Posterior vena cava (tissue), 2 donors: ENCODE data around the gene SUPT3H. TPM values are rescaled to one million over a fixed set of nuclear protein-coding genes. Genes with fewer than 3 reads are reported as not detected.
A peak's percentile ranks its signal among the peaks of the same experiment; 100 is the strongest.
"Not testable (repeated sequence)": the region's sequence is repeated elsewhere in the genome, so short reads cannot be mapped to it uniquely, and the experiment has no call there.

Source experiments
- DNase-seq: peaks from one replicate; pipeline ENCODE4 v3.0.0-alpha.2; 2020; ENCODE audit warnings: low spot score
- intact Hi-C, 2 donors: fragments of 100-400 bp; cut with DNase I; formaldehyde crosslinking; loops; one replicate each; pipeline versions ENCODE4 v1.14.1 to v1.14.2; 2022 to 2023
- total RNA-seq, 2 donors: library from RNA; stranded (reverse); fragmentation: NEBNext Ultra II Directional; extraction: Animal tissue kit (Norgen Biotek cat#: 25700); gene quantifications; one replicate each; pipeline ENCODE4 v1.2.1, GENCODE V29; 2021
- donor health status: DM: yes; HTN: yes; CAD: no.
- donor health status: DM: yes; HTN: yes; CAD: no.

SUPT3H gene
- total RNA-seq, 2 donors from 2014 or later, result 7.9 to 10.3 TPM

- intact Hi-C loops, result no loop called here
- DNase-seq, result no peak
Measured at GRCh38 chr6:45344900-45345299, 32.8 kb downstream of the SUPT3H start.

DNA sequence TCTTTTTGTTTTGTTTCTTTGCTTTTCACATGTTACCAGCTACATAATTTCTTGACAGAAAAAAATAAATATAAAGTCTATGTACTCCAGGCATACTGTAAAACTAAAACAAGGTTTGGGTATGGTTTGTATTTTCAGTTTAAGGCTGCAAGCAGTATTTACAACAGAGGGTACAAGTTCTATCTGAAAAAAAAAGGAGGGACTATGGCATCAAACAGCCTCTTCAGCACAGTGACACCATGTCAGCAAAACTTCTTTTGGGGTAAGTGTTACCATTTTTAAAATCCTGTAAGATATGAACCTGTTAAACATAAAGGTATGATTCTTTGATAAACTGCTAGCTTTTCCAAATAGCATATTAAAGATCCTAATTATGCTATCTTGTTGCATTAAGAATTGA lies 49.2 kb downstream of the SUPT3H start:
- intact Hi-C loops, result loop anchor here in 1 of 2 donors (5.0 kb wide), 1 partner anchor 206 kb away; no protein-coding TSS in a partner anchor
- no peak for DNase-seq

DNA sequence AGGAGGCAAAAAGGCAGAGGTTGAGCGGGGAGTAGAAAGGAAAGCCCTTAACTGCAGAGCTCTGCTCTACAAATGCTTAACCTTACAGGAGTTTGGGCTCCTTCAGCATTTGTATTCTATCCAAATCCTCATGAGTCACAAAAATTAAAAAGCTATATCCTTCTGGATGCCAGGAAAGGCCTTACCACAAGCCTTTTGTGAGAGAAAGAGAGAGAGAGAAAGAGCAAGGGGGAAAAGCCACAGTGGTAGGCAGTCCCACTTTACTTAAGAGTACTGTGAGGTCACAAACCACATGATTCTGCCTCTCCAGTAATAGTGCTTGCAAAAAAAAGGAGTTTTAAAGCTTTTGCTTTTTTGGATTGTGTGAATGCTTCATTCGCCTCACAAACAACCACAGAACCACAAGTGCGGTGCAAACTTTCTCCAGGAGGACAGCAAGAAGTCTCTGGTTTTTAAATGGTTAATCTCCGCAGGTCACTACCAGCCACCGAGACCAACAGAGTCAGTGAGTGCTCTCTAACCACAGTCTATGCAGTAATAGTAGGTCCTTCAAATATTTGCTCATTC lies 49.7 kb downstream of the SUPT3H start, which contains the start of gene RUNX2:
Gene RUNX2 (plus strand): TSS at position 375 of the 567 bp plus-strand sequence. CDS start 397 bp downstream, outside the sequence.
- intact Hi-C loops, result loop anchor here in 1 of 2 donors (5.0 kb wide), 1 partner anchor 206 kb away; no protein-coding TSS in a partner anchor
- DNase-seq, result no peak

DNA sequence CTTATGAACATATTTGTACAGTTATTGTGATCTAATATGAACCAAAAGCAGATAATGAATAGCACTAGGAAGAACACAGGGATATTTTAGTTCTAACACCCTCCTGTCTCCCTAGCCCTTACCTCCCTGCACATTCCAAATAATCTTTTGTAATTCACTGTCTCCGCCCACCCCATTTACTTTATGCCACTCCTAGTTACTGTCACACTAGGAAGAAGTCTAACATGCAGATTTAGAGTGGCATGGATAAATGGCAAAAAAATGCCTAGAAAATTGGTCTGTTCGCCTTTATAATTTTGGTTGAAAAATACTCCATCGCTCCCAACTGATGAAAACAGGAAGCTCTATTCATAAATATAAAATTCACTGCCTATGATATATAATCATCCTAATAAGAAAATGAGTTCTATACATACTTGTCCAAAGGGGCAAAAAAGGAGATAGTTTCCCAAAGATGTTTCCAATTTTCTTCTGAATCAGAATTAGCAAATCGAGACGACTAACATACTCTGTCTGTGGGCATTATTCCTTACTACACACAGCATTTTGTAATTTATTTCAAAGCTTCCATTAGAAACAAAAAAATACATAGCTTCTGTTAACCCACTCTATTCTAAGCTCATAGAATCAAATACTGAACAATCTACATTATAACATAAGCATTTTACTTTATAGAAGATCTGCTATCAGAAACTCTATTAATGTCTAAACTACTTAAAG lies 50.9 kb downstream of the SUPT3H start:
- no peak for DNase-seq
- intact Hi-C loops, result loop anchor here in 1 of 2 donors (5.0 kb wide), 1 partner anchor 205 kb away; no protein-coding TSS in a partner anchor

- DNase-seq, result no peak
- intact Hi-C loops, result no loop called here
Measured at GRCh38 chr6:45323656-45324224, 54.0 kb downstream of the SUPT3H start.

DNA sequence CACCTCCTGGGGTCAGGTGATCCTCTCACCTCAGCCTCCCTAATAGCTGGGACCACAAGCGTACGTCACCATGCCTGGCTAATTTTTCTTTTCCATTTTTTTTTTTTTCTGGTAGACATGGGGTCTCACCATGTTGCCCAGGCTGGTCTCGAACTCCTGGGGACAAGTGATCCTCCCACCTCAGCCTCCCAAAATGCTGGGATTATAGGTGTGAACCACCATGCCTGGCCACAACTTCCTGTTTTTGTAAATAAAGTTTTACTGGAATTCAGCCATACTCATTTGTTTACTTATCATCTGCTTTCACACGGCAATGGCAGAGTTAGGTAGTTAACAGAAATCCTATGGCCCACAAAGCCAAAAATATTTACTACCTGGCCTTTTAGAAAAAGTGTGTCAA lies 57.4 kb downstream of the SUPT3H start:
- intact Hi-C loops, result no loop called here
- no peak for DNase-seq

DNA sequence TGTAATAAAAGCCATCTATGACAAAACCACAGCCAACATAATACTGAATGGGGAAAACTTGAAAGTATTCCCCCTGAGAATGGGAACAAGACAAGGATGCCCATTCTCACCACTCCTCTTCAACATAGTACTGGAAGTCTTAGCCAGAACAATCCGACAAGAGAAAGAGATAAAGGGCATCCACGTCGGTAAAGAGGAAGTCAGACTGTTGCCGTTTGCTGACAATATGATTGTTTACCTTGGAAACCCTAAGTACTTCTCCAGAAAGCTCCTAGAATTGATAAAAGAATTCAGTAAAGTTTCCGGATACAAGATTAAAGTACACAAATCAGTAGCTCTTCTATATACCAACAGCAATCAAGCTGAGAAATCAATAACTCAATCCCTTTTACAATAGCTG lies 63.6 kb downstream of the SUPT3H start:
- DNase-seq, result no peak

DNA sequence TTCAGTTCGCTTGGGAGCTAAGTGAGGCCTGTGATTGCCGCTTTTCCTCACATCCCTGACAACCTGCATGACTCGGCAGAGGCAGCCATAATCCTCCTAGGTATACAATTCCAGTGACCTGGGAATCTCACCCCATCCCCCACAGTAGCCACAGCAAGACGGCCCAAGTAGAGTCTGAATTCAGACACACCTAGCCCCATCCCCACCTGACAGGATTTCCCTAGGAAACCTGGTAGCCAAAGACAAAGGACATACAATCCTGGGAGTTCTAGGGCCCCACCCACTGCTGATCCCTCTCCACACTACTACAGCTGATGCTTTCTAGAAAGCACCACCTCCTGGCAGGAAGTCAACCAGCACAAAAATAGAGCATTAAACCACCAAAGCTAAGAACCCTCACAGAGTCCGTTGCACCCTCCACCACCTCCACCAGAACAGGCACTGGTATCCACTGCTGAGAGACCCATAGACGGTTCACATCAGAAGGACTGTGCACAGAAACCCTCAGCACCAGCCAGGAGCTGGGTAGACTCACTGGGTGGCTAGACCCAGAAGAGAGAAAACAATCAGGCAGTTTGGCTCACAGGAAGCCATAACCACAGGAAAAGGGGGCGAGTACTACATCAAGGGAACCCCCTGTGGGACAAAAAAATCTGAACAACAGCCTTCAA lies 67.5 kb downstream of the SUPT3H start:
- DNase-seq, result peak; percentile 51
- intact Hi-C loops, result no loop called here

More for the DNA sequence above, 63.6 kb downstream of the SUPT3H start:
- intact Hi-C loops, result no loop called here

DNA sequence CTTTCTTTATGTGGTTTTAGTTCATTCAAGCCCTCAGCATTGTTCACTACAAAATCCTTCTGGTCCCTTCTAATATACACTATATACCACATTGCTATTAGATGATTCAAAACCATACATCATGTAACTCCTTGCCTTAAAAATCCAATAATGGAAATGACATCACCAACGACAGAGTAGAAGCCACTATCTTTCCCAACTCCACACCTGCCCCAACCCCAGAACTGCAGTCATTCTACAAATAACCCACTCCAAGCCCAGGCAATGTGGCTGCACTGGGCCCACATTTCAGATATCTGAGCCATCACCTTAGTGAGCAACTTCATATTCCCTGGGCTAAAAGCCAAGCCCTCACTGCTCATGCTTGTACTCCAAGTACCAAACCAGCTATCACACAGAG lies 72.2 kb downstream of the SUPT3H start:
- intact Hi-C loops, result no loop called here
- peak; percentile 29 for DNase-seq

DNA sequence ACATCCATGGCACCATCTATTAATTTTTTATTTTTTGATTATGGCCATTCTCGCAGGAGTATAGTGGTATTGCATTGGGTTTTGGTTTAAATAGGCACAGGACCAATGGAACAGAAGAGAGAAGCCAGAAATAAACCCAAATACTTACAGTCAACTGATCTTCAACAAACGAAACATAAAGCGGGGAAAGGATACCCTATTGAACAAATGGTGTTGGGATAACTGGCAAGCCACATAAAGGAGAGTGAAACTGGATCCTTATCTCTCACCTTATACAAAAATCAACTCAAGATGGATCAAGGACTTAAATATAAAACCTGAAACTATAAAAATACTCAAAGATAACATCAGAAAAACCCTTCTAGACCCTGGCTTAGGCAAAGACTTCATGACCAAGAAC lies 74.9 kb downstream of the SUPT3H start:
- intact Hi-C loops, result no loop called here

DNA sequence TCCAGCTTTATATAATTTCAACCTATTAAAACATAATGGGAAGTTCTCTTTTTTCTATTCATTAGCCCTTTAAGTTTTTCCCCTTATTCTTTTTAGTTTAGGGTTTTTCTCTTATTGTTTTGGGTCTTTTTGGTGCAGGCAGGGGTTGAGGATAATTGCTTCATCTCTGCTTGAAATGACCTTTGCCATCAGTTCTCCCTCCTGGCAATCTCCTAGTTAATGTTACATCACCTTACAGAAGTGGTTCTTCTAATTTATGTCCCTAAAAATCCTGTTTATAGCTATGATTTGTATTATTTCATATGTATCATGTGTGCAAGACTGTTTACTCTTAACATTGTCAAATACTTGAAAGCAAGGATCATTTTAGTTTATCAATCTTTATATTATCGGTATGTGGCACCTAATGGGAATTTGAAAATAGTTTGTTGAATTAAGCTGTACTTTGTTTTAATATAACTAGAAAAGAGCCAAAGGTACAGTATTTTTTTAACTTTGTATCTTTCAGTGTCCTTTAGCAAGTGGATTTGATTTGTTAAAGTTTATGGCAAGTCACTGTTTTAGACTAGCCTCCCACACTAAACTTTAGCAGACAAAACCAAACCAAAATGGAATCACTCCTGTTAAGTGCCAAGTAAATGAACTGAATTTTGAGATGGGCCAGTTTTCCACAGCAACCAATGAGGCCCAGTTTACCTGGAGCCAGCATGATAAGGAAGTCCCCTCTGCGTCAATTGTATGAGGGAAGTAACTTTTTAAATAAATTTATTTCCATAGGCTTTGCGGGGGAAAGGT lies 76.2 kb downstream of the SUPT3H start:
- no peak for DNase-seq
- intact Hi-C loops, result loop anchor here in 1 of 2 donors (2.0 kb wide), 1 partner anchor 17 kb away; no protein-coding TSS in a partner anchor

More for the DNA sequence above, 74.9 kb downstream of the SUPT3H start:
- DNase-seq, result no peak

DNA sequence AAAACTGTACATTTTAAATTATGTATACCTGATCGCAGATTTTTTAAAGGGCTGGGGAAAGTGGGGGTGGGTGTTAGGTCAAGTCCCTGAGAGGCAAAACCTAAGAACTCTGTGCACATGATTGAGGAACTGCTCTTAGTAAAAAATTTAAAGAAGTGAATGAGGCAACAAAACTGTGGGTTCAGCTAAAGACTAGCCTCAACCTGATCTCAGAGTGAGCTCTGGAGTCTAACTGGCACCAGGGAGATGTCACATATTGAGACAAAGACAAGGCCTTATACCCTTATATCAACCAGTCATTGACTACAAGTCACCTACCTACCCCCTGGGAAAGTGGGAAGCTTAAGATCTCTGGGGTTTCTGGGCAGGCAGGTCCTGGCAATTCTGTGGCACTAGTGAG lies 77.0 kb downstream of the SUPT3H start:
- DNase-seq, result no peak
- intact Hi-C loops, result loop anchor here in 1 of 2 donors (2.0 kb wide), 1 partner anchor 16 kb away; no protein-coding TSS in a partner anchor

DNA sequence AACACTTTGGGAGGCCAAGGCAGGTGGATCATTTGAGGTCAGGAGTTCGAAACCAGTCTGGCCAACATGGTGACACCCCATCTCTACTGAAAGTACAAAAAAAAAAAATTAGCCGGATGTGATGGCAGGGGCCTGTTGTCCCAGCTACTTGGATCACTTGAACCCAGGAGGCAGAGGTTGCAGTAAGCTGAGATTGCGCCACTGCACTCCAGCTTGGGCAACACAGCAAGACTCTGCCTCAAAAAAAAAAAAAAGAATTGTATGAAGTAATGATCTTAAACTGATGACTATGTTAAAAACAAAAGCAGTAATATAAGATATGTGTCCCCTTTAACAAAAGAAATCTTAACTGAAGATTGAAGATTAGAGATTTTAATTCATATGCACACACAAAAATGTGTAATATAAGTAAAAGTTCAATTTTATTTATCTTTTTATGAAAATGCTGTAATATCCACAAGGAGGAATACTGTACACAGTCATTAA lies 78.6 kb downstream of the SUPT3H start:
- DNase-seq, result no peak
- intact Hi-C loops, result no loop called here

DNA sequence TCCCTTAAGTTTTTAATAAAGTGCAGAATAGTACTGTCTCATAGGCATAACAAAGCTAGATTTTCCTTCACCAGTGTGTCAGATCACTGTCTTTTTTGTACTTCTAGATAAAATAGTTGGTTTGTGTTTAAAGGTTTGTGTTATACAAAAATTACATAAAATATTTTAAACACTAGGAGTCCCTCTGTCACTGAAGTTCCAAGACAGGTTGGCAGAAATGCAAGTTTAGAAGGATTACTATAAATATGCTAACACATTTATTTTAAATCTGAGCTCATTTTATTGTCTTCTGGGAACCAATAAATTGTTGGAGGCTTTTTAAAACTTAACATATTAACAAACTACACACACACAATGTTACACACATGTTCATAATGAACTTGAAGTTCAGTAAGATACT lies 80.4 kb downstream of the SUPT3H start:
- DNase-seq, result no peak
- intact Hi-C loops, result no loop called here

DNA sequence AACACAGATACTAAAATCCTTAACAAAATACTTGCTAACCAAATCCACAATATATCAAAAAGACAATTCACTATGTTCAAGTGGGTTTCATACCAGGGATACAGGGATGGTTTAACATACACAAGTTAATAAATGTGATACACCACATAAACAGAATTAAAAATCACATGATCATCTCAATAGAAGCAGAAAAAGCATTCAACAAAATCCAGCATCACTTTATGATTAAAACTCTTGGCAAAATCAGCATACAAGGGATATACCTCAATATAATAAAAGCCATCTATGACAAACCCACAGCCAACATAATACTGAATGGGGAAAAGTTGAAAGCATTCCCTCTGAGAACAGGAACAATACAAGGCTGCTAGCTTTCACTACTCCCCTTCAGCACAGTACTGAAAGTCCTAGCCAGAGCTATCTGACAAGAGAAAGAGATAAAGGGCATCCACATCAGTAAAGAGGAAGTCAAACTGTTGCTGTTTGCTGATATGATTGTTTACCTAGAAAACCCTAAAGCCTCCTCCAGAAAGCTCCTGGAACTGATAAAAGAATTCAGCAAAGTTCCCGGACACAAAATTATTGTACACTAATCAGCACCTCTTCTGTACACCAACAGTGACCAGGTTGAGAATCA lies 83.6 kb downstream of the SUPT3H start:
- intact Hi-C loops, result loop anchor here in 1 of 2 donors (5.0 kb wide), 1 partner anchor 947 kb away; no protein-coding TSS in a partner anchor
- DNase-seq, result not testable (repeated sequence)

GRCh38 chr6:45293306-45293705 lies 84.4 kb downstream of the SUPT3H start:
- intact Hi-C loops, result loop anchor here in 1 of 2 donors (5.0 kb wide), 1 partner anchor 946 kb away; no protein-coding TSS in a partner anchor
- no peak for DNase-seq

DNA sequence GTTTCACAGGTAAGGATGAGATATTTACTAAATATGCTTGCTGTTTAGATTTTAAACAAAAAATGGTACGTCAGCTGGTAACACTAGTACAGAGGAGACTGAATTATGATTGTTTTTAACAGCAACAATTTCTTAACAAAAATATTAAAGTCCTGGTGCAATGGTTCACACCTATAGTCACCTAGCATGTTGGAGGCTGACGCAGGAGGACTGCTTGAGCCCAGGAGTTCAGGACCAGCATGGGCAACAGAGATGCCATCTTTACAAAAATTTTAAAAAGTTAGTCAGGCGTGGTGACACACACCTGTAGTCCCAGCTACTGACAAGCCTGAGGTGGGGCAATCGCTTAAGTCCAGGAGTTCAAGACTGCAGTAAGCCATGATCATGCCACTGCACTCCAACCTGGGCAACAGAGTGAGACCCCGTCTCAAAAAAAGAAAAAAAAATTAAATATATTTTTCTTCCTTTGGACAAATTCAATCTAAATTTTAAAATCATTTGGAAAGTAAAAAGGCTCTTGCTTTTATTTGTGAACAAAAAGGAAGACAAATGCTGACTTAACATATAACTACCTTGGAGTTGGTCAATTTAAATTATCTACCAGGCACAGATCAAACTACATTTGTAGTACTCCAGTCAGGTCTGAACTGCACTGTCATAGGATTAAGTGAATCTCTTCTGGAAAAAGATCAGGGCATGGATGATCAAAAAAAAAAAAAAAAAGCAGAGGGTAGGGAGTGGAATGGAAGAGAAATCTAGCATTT lies 87.8 kb downstream of the SUPT3H start:
- intact Hi-C loops, result loop anchor here in 1 of 2 donors (5.0 kb wide), 1 partner anchor 943 kb away; no protein-coding TSS in a partner anchor
- DNase-seq, result no peak
